Liver (tissue), 9 donors: ENCODE measurements around the gene COPE. TPM values are rescaled to one million over a fixed set of nuclear protein-coding genes. Genes with fewer than 3 reads are reported as not detected.

Experiments
- DNase-seq: peaks from one replicate; pipeline ENCODE4 v3.0.0-alpha.2; 2017; ENCODE audit warnings: low spot score
- H3K27ac ChIP-seq, 2 donors: one replicate each; pipeline ENCODE4 v1.7.0; 2013; ENCODE audit warnings: inconsistent platforms in 2 of 2, low read length in 2 of 2, control low read depth in 1 of 2, low read depth in 1 of 2, mild to moderate bottlenecking in 1 of 2
- H3K27me3 ChIP-seq, 4 donors: one replicate each; pipeline versions ENCODE4 v1.6.1 to v1.7.0; 2013; ENCODE audit warnings: low read length in 3 of 4, inconsistent platforms in 1 of 4, mild to moderate bottlenecking in 1 of 4, moderate library complexity in 1 of 4; ENCODE audit not compliant: control insufficient read depth in 4 of 4, insufficient read depth in 4 of 4
- H3K36me3 ChIP-seq, 4 donors: one replicate each; pipeline versions ENCODE4 v1.6.1 to v1.7.0; 2013; ENCODE audit warnings: low read length in 3 of 4, mild to moderate bottlenecking in 3 of 4, low read depth in 1 of 4, moderate library complexity in 1 of 4; ENCODE audit not compliant: control insufficient read depth in 4 of 4, insufficient read depth in 3 of 4
- H3K4me1 ChIP-seq, 4 donors: one replicate each; pipeline versions ENCODE4 v1.6.1 to v1.7.0; 2013; ENCODE audit warnings: low read length in 3 of 4, mild to moderate bottlenecking in 3 of 4, moderate library complexity in 1 of 4; ENCODE audit not compliant: control insufficient read depth in 4 of 4, insufficient read depth in 4 of 4
- H3K4me3 ChIP-seq, 3 donors: one replicate each; pipeline versions ENCODE4 v1.6.1 to v1.7.0; 2013; ENCODE audit warnings: low read length in 3 of 3, control low read depth in 1 of 3, low read depth in 1 of 3, mild to moderate bottlenecking in 1 of 3
- H3K9ac ChIP-seq, 2 donors: one replicate each; pipeline ENCODE4 v1.7.0; 2013; ENCODE audit warnings: low read length in 2 of 2, mild to moderate bottlenecking in 2 of 2, moderate library complexity in 2 of 2, control low read depth in 1 of 2, low read depth in 1 of 2
- H3K9me3 ChIP-seq, 4 donors: one replicate each; pipeline versions ENCODE4 v1.6.1 to v1.7.0; 2013; ENCODE audit warnings: low read length in 3 of 4; ENCODE audit not compliant: control insufficient read depth in 4 of 4
- EGR1 ChIP-seq, 2 donors: IDR thresholded peaks; 2 replicates each; pipeline ENCODE4 v1.6.1; 2016 to 2018; ENCODE audit warnings: antibody characterized with exemption in 2 of 2, low read depth in 2 of 2
- FOXA1 ChIP-seq: IDR thresholded peaks from 2 replicates; pipeline ENCODE4 v1.6.1; 2016; ENCODE audit warnings: antibody characterized with exemption
- FOXA2 ChIP-seq: IDR thresholded peaks from 2 replicates; pipeline ENCODE4 v1.6.1; 2016; ENCODE audit warnings: antibody characterized with exemption
- HNF4A ChIP-seq, 2 donors: conservative IDR thresholded peaks; 2 replicates each; pipeline ENCODE4 v1.6.1; 2016; ENCODE audit warnings: antibody characterized with exemption in 2 of 2, mild to moderate bottlenecking in 2 of 2
- JUND ChIP-seq, 2 donors: IDR thresholded peaks; 2 replicates each; pipeline ENCODE4 v1.6.1; 2016; ENCODE audit warnings: antibody characterized with exemption in 2 of 2
- RAD21 ChIP-seq, 2 donors: IDR thresholded peaks; 2 replicates each; pipeline ENCODE4 v1.6.1; 2016; ENCODE audit warnings: antibody characterized with exemption in 2 of 2, mild to moderate bottlenecking in 2 of 2
- RXRA ChIP-seq, 2 donors: IDR thresholded peaks; 2 replicates each; pipeline ENCODE4 v1.6.1; 2017 to 2018; ENCODE audit warnings: antibody characterized with exemption in 2 of 2, mild to moderate bottlenecking in 1 of 2
- SP1 ChIP-seq: IDR thresholded peaks from 2 replicates; pipeline ENCODE4 v1.6.1; 2018; ENCODE audit warnings: antibody characterized with exemption, mild to moderate bottlenecking
- WGBS: extraction: QIAGEN DNeasy Blood & Tissue Kit; methylation state at CpG from one replicate; pipeline ENCODE4 v1.1.7; 2013; 5-methylcytosine and 5-hydroxymethylcytosine counted together
- polyA plus RNA-seq, 2 donors: library from polyadenylated mRNA; stranded (reverse) in 1 of 2; unstranded in 1 of 2; fragments of 200-250 nt in 1 of 2; fragments of >200 nt in 1 of 2; fragmentation: Nextera tagmentation in 1 of 2; extraction: Ambion mirVana in 1 of 2; gene quantifications; one replicate each; pipeline versions ENCODE4 v1.2.1 to v1.2.3, GENCODE V29; 2013 to 2015
- total RNA-seq, 2 donors: library from RNA; depleted of rRNA; stranded (reverse); fragments of >200 nt; gene quantifications; one replicate each; pipeline ENCODE4 v1.2.3, GENCODE V29; 2014
- TF ChIP-seq, protein P1 (sequence below): IDR thresholded peaks from 2 replicates; pipeline ENCODE4 v1.6.1; 2016; ENCODE audit warnings: antibody characterized with exemption
- TF ChIP-seq, protein P2 (sequence below): IDR thresholded peaks from 2 replicates; pipeline ENCODE4 v1.6.1; 2016; ENCODE audit warnings: antibody characterized with exemption
- TF ChIP-seq, protein P3 (sequence below): IDR thresholded peaks from 2 replicates; pipeline ENCODE4 v1.6.1; 2016; ENCODE audit warnings: antibody characterized with exemption
- TF ChIP-seq, protein P4 (sequence below): IDR thresholded peaks from 2 replicates; pipeline ENCODE4 v1.6.1; 2016; ENCODE audit warnings: antibody characterized with exemption, mild to moderate bottlenecking
- donor health status: healthy.
- donor health status: healthy.
- donor health status: healthy.
- donor health status: healthy.
- donor health status: healthy.

The COPE gene
- total and polyA plus RNA-seq, 4 donors: 103 to 204 (median 142) TPM

DNA sequence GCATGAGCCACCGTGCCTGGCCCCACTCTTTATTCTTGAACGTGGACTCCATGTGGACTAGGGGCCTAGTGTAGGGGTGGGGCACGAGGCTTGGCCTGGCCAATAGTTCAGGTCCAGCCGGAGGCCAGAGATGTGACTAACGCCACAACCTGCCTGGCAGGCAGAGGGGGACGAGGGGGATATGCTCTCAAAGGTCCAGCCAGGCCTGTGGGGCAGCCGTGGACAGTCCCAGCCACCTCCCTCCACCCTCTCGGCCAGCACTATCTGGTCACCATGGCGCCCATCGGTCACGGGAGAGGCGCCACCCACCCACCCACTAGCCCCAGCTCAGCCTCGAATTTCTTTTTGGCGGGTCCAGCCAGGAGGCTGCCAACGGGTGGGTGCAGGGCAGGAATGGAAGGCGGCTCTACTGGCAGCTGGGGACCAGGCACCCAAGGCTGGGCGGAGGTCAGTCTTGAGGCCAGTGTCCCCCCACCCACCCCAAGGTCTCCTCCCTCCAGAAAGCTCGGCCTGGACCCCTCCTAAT lies 21.0 kb downstream of the COPE start (continued):
- TF ChIP-seq, protein P1, sequence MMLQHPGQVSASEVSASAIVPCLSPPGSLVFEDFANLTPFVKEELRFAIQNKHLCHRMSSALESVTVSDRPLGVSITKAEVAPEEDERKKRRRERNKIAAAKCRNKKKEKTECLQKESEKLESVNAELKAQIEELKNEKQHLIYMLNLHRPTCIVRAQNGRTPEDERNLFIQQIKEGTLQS: no peak

DNA sequence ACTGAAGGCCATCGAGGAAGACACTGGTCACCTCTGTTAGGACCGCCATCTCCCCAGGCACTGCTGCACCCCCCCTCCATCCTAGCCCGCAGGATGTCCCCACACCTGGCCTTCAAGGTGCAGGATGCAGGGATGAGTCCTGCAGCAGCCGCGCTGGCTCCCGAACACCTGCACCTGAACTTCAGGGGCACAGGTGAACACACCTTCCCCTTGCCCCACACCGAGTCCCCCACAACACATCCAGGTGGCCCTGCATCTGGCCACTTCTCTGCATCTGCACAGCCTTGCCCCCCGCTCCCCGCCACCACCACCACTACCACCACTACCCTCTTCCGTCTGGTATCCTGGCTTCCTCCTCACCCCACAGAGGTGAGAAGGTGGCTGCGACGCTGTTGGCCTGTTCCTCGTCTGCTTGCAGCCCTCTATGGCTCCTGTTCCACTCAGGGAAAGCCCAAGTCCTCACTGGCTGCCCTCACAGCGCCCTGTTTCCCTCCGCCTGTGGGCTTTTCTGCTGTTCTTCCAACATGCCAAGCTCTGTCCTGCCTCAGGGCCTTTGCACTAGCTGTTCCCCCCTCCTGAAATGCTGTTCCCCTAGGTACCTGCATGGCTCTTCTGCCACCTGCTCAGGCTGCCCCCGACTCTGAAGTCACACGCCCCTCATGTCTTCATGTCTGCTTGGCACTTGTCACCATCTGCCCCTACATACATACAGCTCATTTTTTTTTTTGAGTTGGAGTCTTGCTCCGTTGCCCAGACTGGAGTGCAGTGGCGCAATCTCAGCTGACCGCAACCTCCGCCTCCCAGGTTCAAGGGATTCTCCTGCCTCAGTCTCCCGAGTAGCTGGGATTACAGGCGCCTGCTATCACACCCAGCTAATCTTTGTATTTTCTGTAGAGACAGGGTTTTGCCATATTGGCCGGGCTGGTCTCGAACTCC lies 21.8 kb downstream of the COPE start:
- WGBS: 93% methylated on average over 25 of the region's 25 CpGs
- TF ChIP-seq JUND (IDR thresholded peaks at IDR 0.05) (no peak), EGR1 (IDR thresholded peaks at IDR 0.05; ENCODE audit: low read depth in 2 of 2) (no peak), FOXA2 (no peak), FOXA1 (no peak), RAD21 (IDR thresholded peaks at IDR 0.05) (no peak), RXRA (IDR thresholded peaks at IDR 0.05) (no peak), SP1 (no peak), HNF4A (conservative IDR thresholded peaks at IDR 0.05) (no peak)
- TF ChIP-seq, protein P2, sequence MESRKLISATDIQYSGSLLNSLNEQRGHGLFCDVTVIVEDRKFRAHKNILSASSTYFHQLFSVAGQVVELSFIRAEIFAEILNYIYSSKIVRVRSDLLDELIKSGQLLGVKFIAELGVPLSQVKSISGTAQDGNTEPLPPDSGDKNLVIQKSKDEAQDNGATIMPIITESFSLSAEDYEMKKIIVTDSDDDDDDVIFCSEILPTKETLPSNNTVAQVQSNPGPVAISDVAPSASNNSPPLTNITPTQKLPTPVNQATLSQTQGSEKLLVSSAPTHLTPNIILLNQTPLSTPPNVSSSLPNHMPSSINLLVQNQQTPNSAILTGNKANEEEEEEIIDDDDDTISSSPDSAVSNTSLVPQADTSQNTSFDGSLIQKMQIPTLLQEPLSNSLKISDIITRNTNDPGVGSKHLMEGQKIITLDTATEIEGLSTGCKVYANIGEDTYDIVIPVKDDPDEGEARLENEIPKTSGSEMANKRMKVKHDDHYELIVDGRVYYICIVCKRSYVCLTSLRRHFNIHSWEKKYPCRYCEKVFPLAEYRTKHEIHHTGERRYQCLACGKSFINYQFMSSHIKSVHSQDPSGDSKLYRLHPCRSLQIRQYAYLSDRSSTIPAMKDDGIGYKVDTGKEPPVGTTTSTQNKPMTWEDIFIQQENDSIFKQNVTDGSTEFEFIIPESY: no peak
- TF ChIP-seq, protein P3, sequence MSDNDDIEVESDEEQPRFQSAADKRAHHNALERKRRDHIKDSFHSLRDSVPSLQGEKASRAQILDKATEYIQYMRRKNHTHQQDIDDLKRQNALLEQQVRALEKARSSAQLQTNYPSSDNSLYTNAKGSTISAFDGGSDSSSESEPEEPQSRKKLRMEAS: no peak
- TF ChIP-seq, protein P4, sequence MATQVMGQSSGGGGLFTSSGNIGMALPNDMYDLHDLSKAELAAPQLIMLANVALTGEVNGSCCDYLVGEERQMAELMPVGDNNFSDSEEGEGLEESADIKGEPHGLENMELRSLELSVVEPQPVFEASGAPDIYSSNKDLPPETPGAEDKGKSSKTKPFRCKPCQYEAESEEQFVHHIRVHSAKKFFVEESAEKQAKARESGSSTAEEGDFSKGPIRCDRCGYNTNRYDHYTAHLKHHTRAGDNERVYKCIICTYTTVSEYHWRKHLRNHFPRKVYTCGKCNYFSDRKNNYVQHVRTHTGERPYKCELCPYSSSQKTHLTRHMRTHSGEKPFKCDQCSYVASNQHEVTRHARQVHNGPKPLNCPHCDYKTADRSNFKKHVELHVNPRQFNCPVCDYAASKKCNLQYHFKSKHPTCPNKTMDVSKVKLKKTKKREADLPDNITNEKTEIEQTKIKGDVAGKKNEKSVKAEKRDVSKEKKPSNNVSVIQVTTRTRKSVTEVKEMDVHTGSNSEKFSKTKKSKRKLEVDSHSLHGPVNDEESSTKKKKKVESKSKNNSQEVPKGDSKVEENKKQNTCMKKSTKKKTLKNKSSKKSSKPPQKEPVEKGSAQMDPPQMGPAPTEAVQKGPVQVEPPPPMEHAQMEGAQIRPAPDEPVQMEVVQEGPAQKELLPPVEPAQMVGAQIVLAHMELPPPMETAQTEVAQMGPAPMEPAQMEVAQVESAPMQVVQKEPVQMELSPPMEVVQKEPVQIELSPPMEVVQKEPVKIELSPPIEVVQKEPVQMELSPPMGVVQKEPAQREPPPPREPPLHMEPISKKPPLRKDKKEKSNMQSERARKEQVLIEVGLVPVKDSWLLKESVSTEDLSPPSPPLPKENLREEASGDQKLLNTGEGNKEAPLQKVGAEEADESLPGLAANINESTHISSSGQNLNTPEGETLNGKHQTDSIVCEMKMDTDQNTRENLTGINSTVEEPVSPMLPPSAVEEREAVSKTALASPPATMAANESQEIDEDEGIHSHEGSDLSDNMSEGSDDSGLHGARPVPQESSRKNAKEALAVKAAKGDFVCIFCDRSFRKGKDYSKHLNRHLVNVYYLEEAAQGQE: no peak
- TF ChIP-seq, protein P1: no peak
- Histone ChIP-seq H3K27me3 (peaks cover 0 to 5% (median 0%) of the 10 kb centered on the region in 4 donors), H3K9ac (no peak overlapping the region), H3K4me3 (no peak overlapping the region), H3K27ac (no peak overlapping the region), H3K36me3 (peaks cover 0 to 24% (median 7%) of the 10 kb centered on the region in 4 donors), H3K4me1 (peaks cover 2 to 21% (median 10%) of the 10 kb centered on the region in 4 donors), H3K9me3 (no peaks in the 10 kb centered on the region)
- no peak for DNase-seq
